NCI-H146 treated with DMSO at 0.1 percent for 48 hours (cell line): ENCODE data around the gene GALNT2.

Experiments used
- DNase-seq: peaks from one replicate; lab custom pipeline; 2025; ENCODE audit not compliant: unreplicated experiment; lab: John Stamatoyannopoulos, UW

The GALNT2 gene

DNA sequence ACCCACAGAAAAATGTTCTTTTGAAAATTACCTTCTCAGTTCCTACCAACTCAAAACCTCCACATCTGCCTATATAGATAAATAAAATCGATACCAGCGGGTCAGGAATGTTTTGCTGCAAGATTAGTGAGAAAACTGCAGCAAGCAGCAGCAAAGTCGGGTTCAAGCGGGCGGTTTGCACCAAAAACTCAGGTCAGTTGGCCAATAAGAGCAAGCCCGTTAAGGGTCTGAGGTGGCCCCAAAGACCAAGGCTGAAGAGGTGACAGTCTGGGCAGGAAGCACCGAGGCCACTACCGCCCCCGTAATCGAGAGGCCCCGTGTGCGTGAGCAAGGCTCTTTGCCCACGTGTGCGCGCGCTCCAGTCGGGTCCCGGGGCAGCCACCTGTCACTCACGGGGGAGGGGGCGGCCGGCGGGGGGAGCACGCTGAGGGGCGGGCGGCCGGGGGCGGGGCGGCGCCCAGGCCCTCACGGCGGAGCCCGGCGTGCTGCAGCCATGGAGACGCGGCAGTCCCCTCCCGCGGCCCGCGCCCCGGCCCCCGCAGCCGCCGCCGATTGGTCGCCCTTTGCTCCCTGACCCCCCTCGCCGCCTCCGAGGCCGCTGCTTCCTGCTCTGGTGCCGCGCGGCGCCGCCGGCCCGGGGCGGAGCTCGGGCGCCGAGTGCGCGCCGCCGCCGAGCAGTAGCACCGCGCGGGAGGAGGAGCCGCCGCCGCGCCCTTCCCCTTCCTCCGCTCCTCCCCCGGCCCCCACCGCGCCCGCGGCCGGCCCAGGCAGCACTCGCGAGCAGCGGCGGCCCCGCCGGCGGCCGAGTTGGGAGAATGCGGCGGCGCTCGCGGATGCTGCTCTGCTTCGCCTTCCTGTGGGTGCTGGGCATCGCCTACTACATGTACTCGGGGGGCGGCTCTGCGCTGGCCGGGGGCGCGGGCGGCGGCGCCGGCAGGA lies at the start of gene GALNT2:
Gene GALNT2 (plus strand): TSS at position 773 of the 939 bp plus-strand sequence. CDS start 43 bp downstream, at position 816.
- DNase-seq = peak; percentile 90

DNA sequence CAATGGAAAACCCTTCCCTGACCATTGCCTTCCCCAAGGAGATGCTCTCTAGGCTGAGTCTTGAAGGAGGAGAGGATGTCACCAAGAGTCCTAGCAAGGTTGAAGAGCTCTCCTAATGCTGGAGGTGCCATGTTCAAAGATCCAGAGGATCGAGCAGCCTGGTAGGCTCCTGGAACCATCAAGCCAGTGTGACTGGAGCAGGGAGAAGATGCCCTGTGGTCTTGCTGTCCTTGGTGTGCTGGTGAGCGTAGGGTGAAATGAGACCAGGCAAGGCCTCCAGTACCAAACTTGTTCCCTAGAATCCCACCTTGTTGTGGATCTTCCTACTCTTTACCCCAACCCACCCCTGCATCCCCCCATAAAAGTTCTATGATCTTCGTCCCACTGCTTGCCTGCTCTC lies 46.6 kb upstream of the GALNT2 start:
- DNase-seq = no peak

DNA sequence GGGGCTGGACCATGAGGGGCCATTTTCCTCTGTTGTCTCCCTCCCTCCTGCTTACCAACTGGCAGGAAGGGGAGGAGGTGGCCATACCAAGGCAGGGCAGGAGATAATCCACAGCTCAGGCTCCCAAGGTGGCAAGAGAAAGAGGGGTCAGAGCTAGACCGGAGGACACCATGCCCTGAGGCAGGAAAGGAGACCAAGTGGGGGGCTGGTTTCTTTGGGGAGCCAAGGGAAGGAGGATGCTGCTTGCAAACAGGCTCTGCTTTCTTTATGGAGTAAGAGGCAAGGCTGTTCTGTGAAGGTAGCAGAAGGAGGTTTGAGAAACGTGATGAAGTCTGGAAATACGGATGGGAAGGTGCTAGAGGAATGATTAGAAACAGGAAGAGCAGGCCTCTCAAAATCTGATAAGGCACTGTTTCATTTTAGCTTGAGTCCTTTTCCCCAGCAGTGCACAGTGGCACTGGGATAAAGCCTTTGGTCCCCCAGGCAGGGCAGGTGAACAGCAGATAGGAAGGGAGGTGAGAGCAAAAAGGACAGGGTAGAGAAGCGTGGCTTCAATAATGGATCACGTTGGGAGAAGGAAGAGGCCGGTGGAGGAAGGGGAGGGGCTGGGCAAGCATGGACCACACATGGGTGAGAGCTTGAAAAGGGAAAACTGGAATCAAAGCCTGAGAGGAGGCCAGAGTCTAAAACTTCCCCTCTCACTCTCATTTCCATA lies 44.2 kb upstream of the GALNT2 start:
- DNase-seq = no peak

DNA sequence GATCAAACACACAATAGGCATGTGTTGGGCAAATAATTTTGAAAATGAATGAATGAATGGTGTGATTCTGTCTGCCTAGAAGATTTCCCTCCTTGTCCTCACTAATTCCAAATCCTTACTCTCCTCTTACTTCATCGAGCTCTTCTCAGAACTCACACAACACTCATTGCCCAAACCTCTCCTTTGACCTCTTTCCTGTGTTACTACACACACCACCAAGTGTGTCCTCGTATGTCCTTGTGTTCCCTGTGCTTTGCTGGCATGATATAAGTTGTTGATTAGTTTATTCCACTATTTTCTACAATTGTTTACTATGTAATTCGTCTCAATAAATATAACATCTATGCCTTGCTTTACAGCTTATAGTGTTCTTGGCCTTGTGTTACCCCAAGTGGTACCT lies 41.4 kb upstream of the GALNT2 start:
- no peak for DNase-seq

DNA sequence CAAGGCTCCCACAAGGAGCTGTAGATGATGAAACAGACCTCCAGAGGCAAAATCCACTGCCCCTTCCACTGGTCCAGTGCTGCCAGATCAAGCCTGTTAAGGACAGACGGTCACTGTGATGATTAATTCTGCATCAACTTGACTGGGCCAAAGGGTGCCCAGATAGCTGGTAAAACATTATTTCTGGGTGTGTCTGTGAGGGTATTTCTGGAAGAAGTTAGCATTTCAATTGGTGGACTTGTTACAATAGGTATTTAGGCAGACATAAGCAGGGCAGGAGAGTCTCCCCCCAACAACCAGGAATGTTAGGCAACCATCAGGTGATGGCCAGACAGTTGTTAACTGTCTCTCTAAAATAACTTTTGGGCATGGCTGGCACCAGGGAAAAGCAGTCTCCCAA lies 40.9 kb upstream of the GALNT2 start:
- no peak for DNase-seq

- DNase-seq = no peak
Observed at GRCh38 chr1:230026572-230026971, 40.5 kb upstream of the GALNT2 start.

- no peak for DNase-seq
Observed at GRCh38 chr1:230028602-230029223, 38.3 kb upstream of the GALNT2 start.

DNA sequence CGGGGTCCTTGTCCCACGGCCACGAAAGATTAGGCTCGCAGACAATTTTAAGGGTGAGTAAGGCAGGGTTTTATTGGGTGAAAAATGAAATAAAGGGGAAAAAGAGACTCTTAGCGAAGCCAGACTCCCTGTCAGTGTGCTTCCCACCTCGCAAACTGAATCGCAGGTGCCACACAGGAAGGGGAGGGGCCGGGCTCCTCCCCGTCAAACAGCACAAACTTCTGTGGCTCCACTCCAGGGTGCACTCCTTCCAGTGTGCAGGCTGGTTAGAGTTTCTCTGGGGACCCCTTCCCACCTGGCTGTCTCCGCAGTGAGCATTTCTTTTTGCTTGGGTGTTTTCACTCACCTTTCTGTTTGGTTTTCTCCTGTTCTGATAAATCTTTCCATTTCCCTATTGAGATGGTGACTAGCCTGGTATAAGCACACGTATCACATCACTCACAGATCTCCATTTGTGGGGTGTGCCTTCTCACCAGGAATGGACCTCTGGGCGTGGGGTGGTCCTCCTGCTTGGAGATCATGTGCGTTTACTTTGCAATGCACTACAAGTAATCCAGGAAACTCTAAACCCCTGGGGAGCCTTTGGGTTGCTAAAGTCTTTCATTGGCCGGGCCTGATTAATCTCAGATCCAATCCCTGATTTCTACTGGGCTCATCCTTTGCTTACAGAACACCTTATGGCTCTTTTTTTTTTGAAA lies 37.6 kb upstream of the GALNT2 start:
- DNase-seq = no peak

DNA sequence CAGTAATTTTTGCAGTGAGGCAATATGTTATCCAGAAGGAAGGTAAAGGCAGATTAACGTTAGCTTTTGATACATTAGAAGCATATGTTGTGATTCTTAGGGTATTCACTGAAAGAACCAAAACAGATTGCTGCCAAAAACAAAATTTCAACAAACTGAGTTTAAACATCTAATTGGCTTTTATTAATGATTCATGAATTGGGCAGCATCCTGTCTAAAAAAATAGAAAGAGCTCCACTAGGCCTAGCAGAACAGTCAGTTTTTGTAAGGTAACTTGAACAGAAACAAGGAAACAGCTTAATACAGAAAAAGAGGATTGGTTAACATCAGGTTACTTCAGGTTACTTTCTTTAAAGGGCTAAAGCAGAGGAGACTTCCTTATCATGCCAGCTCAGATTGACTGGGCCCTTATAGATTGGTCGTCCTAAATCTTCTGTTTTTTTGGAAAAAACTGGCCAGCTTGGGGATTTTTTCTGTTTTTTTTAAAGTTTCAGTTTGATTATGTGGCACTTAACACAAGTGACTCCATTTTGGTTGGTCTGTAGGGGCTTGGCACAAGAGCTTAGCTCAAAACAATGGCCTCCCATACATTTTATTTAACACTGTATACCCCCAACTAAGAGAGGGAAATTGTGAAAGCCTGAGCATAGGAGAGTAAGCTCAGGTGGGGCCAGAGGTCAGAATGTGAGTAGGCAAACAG lies 36.8 kb upstream of the GALNT2 start:
- no peak for DNase-seq

DNA sequence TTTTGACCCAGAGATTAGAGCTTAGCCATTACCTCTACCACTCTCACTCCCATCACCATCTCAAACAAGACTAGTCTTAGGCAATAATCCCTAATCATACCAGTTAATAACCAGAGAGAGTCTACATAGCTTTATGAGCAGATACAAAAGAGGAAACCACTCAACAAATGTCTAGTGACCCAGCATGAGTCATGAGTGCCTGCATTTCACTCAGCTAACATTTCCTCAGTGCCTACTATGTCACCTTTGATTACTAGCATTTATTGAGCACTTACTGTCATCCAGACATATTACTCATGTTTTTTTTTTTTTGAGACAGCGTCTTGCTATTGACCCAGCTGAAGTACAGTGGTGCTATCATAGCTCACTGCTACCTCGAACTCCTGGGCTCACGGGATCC lies 35.9 kb upstream of the GALNT2 start:
- DNase-seq = no peak

GRCh38 chr1:230032516-230033281 lies 34.3 kb upstream of the GALNT2 start:
- no peak for DNase-seq

DNA sequence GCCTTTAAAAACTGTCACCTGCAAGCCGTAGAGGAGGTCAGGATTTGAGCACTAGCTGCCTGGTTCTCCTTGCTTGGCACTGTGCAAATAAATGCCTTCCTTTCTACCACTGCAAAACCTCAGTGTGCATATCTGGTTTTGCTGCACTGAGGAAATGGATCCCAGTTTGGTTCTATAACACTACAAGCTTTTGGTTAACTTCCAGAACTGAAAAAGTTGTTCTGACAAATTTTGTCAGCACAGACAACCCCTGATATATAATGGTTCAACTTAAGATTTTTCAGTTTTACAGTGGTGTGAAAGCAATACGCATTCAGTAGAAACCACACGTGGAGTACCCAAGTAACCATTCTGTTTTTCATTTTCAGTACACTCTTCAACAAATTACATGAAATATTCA lies 29.8 kb upstream of the GALNT2 start:
- no peak for DNase-seq

- no peak for DNase-seq
Observed at GRCh38 chr1:230040440-230040839, 26.6 kb upstream of the GALNT2 start.

DNA sequence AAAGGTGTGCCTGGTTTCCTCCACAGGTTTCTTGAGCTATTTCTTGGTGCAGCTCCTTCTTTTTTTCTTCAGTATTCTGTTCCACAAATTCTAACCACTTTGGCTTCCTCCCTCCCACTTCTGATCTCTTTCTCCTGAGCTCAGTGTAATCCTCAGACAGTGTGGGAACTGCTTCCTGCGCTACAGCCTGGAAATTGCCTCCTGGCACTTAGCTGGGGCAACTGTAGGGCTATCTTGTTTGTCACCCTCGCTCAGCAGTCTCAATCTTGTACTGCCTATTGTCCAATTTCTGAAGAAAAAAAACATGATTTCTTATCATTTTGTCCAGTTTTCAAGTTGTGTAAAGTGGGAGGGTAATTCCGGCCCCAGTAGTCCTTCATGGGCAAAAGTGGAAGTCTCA lies 24.0 kb upstream of the GALNT2 start:
- DNase-seq = no peak

DNA sequence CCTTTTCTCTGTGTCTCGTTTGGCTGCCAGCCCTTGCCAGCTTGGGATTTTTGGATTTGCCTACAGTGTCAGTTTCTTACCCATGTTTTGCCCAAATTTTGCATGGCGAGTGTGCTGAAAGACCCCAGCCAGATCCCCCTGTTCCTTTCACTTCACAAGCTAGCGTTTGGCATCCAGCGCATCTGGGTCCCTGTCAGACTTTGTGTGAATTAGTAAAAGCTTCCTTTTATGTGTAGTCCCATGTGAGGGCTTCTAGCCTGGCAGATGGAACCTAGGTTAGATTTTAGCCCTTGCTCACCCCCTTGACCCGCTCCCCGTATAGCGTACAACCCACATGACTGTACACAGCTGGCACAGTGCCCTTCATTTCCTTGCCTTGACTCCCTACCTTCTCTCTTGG lies 22.3 kb upstream of the GALNT2 start:
- DNase-seq = no peak

- DNase-seq = no peak
Observed at GRCh38 chr1:230047114-230047865, 19.7 kb upstream of the GALNT2 start.

DNA sequence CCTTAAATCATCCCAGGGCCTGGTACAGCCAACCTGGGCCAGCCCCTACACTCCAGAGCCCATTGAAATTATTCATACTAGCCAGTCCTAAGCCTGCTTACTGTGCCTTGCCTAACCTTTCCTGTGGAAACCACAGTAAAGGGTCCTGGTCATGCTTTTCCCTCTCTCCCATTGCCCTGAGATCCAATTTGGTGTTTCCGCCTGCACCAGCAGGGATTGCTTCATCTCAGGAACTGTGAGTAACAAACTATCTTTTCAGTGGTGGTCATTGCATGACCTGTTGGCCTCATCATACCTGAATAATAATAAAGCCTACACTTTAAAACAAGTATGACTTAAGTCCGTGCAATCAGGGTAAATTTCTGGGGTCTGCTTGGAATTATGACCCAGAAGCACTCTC lies 18.7 kb upstream of the GALNT2 start:
- no peak for DNase-seq

- no peak for DNase-seq
Observed at GRCh38 chr1:230048922-230049321, 18.1 kb upstream of the GALNT2 start.

- DNase-seq = no peak
Observed at GRCh38 chr1:230049731-230050130, 17.3 kb upstream of the GALNT2 start.
